Stimulated activated CD8-positive, alpha-beta memory T cell treated with anti-CD3 and anti-CD28 coated beads, Interleukin-7, amount 100 ng/mL, for 4 hours (primary cell): ENCODE data around the gene FKBP2.
A peak's percentile ranks its signal among the peaks of the same experiment; 100 is the strongest.

Experiments used
- DNase-seq, 2 donors: peaks; one replicate each; pipeline ENCODE4 v3.0.0-alpha.2; 2020; ENCODE audit warnings: low read depth in 2 of 2

FKBP2 gene

DNA sequence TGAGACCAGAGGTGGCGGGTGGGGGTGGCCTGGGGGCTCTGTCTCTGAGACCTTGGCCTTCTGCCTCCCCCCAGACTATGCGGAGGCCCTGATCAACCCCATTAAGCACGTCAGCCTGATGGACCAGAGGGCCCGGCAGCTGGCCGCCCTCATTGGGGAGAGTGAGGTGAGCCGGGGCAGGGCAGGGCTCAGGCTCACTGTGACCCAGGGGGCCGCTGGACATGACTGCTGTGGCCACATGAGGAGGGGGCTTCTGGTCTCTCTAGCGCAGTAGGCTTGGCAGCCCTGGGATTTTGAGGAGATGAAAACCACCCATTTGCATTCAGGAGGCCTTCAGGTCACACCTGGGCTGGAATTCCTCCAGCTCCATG, 23.0 kb downstream of the FKBP2 start:
- DNase-seq, result no peak

DNA sequence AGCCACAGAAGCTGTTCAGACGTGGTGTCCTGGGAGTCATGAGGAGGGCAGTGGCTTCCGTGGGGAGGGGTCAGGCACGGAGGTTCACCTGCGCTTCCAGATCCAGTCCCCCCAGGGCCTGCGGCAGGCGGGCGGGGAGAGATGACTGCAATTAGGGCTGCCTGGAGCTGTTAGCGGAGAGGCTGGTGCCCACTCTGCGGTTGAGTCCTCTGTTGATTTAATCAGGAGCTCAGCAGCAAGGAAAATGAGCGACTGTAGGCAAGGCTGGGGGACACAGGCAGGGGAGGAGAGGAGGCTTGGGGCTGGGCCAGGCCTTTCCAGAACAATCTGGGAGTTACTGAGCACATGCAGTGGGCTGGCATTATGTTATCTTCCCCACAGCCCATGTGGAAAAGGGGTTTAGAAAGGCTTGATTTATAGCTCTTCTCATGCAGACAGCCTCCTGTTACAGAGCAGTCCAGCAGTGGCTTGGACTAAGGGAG, 23.5 kb downstream of the FKBP2 start:
- DNase-seq, result no peak

DNA sequence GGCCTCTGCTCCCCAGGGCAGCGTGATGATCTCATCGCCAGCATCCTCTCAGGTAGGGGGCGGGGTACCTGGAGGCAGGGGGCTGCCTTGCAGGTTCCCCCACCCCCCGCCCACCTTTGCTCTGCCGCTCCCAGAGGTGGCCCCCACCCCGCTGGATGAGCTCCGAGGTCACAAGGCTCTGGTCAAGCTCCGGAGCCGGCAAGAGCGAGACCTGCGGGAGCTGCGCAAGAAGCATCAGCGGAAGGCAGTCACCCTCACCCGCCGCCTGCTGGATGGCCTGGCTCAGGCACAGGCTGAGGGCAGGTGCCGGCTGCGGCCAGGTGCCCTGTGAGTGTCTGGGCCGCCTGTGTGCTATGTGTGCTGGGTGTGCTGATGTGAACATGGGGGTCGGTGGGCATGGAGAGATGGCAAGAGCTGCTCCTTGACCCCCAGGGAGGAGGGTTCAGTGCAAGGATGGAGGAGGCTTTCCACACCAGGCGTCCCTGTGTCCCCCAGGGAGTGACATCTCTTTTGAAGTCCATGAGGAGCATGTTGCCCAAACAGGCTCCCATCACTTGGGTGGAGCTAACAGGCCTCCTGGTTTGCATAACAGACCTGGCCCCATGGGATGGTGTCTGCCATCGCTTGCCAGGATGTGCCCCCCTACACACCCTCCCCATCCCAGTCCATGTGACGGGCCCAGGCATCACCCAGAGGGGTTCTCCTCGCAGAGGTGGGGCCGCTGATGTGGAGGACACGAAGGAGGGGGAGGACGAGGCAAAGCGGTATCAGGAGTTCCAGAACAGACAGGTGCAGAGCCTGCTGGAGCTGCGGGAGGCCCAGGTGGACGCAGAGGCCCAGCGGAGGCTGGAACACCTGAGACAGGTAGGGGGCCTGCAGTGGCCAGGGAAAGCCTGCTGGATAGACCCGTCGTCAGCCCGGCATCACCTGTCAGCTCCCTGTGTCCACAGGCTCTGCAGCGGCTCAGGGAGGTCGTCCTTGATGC, 24.6 kb downstream of the FKBP2 start:
- DNase-seq, result no peak

DNA sequence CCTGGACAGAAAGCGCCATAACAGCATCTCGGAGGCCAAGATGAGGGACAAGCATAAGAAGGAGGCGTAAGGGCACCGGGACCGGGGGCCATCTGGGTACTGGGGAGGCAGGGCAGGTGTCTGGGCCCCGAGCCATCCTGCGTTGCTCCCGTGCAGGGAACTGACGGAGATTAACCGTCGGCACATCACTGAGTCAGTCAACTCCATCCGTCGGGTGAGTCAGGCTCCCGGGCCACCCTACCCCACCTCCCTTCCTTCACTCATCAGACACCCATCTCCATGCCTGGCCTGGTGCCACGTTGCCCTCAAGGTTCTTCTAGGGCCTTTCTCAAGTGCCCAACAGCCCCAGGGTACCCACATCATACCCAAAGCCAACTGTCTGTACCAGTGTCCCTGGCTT, 25.4 kb downstream of the FKBP2 start:
- no peak for DNase-seq

DNA sequence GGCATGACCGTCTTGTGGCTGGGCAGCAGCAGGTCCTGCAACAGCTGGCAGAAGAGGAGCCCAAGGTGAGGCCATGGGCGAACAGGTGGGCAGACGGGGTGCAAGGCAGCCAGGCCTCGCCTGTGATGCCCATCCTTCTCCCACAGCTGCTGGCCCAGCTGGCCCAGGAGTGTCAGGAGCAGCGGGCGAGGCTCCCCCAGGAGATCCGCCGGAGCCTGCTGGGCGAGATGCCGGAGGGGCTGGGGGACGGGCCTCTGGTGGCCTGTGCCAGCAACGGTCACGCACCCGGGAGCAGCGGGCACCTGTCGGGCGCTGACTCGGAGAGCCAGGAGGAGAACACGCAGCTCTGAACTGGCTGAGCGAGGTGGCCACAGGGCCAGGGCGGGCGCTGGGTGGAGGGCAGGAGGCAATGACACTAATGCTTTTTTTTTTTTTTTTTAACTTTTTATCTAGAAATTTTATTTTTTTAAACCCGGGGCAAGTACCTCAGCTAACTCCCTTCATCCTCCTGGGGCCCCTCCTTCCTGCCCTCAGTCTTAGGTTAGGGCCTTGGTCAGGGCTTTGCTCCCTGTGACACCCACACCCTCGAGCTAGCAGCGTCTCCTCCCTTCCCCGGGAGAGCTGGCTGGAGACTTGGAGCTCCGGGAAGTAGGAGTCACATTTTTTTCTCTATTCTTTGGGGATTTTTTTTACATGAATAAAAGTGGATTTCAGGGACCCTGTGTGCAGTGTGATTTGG, 26.5 kb downstream of the FKBP2 start:
- no peak for DNase-seq

DNA sequence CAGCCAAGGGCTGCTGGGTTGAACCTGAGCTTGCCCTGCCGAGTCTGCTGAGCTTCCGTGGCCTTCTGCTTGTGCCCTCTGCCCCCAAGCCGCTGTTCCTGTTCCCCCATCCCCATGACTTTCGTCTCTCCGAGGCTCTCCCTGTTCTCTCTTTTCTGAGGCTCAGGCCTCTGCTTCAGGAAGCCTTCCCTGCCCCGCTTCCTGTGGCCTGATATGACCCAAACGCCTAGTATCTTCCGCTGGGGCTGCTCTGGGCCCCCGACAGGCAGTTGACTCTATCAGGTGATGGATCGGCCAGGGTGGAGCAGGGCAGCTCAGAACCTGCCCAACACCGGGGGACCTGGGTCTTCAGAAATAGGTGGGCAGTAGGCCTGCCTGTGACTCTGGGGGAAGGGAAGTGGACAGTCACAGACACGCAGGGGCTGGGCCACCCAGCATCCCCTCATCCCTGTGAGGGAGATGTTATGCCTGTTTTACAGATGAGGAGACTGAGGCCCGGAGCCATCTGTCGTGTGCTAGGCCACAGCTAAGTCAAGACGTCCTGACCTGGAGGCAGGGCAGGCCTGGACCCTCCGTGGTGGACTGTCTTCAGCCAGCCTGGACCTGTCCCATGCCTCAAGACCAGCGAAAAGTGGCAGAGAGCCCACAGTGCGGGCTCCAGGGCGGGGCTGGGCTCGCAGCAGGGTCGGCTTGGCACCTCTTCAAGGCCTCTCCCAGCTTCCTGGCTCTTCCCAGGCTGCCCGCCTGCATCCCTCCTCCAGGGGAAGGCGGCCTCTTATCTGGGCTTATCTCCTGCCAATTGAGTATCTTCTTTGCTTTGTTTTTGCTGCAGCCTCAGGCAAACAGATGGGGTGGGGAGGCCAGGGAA, 27.4 kb downstream of the FKBP2 start:
- DNase-seq, result no peak

DNA sequence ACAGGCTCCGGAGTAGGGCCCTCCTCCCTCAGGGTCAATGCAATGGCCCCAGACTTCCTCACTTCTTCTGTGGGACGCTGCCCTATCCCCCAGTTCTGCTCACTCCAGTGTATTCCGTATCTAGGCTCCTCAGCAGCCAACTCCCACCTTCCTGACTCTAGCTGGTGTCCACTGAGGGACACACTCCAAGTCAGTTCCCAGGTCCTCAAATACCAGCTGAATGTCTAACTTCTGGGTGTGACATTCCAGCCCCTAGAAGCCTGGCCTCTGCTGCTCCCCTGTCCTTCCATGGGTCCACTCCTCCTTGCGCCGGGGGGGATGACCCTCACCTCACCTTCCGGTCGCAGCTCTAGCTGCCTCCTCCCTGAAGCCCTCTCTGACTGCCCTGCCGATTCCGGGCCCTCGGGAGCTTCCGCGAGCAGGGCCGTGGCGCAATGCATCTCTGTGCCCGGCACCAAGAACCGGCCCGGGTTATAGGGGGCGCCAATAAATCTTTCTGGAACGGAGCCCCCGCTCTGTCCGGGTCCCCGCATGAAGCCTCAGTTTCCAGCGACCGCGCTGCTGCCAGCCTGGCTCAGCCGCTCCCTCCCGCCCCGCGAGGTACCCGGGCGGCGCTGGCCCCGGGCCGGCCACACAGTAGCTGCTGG, 28.1 kb downstream of the FKBP2 start:
- DNase-seq, result peak in 1 of 2 donors; percentile 38

DNA sequence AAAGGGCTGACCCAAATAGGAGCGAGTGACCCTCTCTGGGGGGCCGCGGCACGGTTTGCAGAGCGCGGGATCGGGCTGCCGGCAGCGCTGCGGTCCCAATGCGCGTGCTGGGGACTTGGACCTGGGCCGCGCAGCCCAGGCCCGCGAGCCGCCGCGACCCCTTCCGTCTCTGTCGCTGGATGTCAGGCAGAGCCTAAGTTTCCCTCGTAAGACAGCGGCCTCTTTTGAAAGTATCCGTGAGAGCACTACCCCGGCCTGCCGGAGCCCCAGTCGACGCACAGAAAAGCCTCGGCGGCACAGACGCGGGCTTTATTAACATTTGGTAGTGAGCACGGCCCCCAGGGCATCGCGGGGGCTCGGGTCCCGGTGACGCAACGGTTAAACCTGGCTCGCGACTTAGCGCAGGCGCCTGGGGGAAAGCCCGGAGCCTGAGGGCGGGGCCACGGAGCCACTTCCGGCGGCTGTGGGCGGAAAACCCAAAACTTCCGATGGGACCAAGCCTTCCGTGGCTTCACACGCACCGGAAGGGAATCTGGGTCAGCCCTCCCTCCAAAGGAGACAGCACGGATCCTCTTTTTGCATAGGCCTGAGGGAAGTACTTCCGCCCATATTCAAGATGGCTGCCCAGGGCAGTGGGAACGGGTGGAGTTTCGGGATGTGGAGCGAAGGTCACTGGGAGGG, 28.8 kb downstream of the FKBP2 start:
- peak; percentile 96 for DNase-seq

DNA sequence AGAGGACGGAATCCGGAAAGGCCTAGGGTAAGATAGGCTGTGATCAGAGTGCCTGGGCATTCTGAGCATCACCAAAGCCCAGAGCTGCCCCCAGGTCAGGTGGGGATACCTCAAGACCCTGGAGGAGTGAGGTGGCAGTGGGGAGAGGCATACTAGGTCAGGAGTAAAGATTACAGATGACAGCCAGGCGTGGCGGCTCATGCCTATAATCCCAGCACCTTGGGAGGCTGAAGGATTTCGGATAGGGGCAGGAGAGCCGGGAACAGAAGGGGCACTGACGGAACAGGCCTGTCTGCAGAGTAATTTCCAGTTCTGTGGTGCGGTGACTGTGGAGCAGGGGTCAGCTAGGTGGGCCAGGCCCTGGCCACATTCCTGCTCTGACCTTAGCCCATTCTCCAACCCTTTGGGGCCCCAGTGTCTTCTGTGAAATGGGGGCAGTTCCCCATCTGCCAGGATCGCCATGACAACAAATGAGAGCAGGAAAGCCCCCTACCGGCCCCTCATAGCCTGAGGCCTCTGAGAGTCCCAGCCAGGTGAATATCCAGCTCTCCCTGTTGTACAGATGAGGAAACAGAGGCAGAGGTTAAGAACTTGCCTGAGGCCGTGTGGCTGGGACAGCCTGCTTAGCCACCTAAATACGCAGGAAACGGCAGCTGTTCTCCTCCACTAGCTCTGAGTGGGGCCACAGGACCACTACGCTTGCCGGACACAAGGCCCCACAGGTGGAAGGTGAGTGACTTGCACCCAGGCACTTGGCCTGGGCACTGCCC, 34.3 kb downstream of the FKBP2 start:
- DNase-seq, result no peak

DNA sequence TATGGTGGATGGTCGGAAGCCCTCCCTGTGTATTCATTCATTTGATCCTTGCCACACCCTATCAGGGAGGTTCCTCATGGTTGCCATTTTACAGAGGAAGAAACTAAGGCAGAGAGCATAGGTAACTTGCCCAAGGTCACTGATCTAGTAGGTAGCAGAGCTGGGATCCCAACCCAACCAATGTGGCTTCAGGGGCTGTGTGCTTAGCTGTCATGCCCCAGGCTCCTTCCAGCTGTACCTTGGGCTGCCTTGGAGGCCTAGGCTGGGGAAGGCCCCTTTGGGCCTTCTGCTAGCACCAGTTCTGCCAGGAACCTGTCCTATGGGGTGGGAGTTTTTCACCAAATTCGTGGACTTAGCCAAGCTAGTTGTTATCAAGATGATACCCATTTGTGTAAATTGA, 34.9 kb downstream of the FKBP2 start:
- no peak for DNase-seq

DNA sequence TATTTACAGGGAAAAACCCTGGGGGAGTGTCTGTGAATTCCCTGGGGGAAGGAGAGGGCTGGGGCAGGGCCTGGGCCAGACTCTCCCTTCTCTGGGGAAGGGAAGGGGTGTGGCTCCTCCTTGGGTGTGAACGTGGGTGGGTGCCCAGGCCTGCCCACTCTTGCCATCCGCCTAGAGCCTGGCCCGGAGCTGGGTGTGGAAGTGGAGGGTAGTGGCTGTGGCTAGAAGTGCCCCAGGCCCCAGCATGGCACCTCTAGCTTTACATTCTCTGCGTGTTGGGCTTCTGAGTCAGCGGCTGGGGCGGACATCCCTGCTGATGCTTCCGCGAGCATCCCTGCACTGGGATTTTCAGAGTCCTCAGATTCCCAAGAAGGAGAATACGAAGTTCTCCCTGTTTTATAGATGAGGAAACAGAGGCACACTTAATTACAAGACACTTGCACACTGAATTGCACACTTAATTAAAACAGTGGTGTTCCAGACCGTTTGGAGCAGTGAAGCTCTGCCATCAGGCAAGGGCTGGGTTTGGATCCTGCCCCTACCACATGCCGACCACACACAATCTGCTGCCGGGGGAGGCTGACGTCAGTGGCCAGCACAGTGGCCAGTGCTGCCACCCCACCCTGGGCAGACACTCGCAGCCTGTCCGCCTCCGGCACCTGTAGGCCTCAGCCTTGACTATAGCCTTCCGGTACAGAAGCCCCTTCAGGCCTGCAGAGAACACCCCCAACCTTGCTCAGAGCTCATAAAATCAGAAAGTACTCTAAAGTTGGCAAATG, 35.9 kb downstream of the FKBP2 start:
- no peak for DNase-seq

DNA sequence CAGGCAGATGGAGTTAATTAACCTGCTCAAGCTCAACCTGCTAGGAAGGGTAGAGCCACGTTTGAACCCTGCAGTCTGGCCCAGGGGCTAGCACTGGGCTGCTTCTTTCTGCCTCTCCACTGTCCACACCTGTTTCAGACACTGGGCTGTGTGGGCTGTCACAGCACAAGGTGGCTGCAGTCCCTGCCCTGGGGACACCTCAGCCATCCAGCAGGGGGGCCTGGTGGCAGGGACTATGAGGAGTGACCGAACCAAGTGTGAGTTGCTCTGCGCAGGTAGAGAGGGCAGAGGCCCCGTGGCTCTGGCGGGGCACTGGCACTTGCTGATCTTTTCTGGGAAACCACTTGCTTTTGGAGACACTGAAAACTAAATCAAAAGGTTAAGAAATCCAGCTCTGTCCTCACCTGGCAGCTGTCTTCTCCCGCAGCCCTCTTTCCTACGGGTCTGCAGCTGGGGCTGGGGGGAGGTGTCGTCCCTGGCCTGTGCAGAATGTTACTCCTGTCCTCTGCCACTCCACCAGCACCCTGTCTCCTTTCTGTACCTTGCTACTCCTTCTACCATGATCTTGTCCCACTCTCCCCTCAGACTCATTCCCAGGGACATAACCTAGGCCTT, 37.8 kb downstream of the FKBP2 start:
- no peak for DNase-seq

DNA sequence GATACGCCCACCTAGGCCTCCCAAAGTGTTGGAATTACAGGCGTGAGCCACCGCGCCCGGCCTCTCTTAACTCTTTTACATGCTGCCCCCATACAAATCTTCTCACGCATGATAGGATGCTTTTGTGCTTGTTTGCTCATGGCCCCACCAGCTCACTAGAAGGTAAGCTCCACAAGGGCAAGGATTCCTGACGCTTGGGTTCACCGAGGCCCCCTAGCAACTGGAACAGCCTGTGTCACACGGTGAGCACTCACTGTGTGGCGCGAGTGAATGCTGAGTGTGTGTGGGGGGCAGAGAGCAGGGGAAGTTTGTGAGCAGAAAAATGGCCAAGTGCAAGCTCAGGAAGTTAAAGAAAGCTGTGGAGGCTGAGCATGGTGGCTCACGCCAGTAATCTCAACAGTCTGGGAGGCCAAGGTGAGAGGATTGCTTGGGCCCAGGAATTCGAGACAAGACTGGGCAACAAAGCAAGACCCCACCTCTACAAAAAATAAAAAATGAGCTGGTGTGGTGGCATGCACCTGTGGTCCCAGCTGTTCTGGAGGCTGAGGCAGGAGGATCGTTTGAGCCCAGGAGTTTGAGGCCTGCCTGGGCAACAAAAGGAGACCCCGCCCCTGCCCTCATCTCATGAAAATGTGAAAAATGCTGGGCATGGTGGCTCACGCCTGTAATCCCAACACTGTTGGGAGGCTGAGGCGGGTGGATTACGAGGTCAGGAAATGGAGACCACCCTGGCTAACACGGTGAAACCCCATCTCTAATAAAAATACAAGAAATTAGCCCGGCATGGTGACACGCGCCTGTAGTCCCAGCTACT, 41.3 kb downstream of the FKBP2 start:
- DNase-seq, result no peak

DNA sequence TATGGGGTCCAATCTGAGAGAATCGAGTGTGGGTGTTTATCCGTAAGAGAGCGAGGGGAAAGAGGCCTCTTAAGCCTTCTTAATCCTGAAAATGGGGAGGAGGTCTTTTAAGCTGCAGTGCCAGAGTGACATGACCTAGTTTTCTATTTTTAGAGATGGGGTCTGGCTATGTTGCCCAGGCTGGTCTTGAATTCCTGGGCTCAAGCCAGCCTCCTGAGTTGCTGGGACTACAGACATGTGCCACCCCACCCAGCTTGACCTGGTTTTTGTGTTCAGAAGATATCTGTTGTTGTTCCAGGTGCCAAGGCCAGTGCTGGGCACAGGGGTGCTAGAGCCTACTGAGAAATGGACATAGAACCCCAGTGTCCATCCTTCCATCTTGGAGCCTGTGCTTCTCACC, 42.2 kb downstream of the FKBP2 start:
- DNase-seq, result no peak

DNA sequence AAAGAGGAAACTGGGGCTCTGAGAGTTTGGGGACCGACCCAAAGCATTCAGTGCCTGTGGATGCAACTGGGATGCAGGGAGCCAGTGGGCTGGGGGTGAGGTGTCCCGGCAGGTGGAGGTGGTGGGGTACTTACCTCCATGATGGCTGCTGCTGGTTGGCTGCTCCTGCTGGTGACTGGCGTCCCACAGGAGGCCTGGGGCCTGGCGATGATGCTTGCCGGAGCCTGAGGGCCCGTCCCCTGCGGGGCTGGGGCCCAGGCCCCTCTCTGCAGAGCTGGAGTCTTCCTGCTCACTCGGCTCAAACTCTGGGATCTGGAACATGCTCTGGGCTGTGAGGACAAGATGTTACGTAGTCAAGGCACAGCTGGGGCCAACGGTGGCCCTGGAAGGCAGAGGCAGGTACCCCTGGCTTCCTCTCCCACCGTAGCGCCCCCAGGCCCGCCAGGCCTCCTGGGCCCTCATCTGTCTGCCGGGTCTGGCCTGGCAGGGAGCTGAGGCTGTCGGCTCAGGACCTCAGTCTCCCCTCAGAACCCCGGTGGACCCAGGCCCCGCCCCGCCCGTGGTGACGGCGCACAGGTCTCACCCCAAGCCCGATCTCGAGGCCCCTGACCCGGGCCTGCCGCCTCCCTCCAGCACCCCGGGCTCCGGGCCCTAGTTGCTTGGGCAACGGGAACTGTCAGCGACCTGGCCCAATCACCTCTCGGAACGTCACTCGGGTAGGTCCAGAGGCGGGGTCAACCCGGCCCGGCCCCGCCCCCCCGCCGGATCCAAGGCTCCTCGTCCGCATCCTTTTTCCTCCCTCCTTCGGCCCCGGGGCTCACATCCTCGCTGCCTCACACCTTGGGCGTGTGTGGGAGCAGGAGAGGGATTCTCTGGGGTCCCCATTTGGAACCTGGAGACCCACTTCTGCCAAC, 43.4 kb downstream of the FKBP2 start, which contains the start of gene BAD:
Gene BAD (minus strand): TSS at position 618 of the 914 bp plus-strand sequence. CDS start 297 bp downstream, at position 321.
- peak; percentile 85 to 88 for DNase-seq
